RWPE1 (cell line): Measurements from ENCODE around the gene DENND1A.

ENCODE experiments used
- CTCF ChIA-PET: fragments of 350-600 bp; sonication (Branson Sonifier 250); formaldehyde crosslinking; extraction: SDS; loops from one replicate; lab custom pipeline; 2021; lab: Yijun Ruan, JAX
- POLR2A ChIA-PET: fragments of 400-600 bp; formaldehyde crosslinking; extraction: SDS; loops from one replicate; lab custom pipeline; 2020; ENCODE audit warnings: antibody characterized with exemption; ENCODE audit not compliant: low non-redundant PET; lab: Yijun Ruan, JAX
- DNase-seq: peaks from one replicate; pipeline ENCODE4 v3.0.0; 2012; ENCODE audit warnings: low spot score
- H3K27ac ChIP-seq: fragments of 450-650 bp; 2 replicates; pipeline ENCODE4 v1.5.1; 2017
- TF ChIP-seq, protein P1 (sequence below): fragments of 450-650 bp; conservative IDR thresholded peaks from 2 replicates; pipeline ENCODE4 v1.5.1; 2017; ENCODE audit warnings: low read depth, mild to moderate bottlenecking

Gene DENND1A

DNA sequence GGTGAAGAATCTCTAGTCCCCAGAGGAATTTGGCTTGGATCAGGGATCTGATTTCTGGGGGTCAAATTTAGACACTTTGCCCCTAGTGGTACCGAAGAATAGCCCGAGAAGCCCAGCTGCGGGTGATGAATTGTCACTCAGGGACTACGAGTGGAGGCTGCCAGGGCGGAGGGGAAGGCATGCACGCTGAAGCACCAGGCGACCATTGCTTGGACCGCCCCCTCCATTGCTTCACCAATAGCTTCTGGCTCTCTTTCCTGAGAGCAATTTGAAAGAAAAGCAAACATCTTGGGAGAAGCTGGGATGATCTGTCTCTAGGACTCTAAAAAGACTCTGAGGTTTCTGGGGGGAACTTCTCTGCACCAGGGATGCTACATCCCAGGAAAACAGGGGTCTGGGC, 436.3 kb downstream of the DENND1A start:
- CTCF ChIA-PET = interaction anchor here (0.6 kb wide), 1 partner anchor 1481 kb away, joined by 3 read pairs; no protein-coding TSS in a partner anchor
- POLR2A ChIA-PET = no interaction called here
- no peak for DNase-seq
- TF ChIP-seq, protein P1, sequence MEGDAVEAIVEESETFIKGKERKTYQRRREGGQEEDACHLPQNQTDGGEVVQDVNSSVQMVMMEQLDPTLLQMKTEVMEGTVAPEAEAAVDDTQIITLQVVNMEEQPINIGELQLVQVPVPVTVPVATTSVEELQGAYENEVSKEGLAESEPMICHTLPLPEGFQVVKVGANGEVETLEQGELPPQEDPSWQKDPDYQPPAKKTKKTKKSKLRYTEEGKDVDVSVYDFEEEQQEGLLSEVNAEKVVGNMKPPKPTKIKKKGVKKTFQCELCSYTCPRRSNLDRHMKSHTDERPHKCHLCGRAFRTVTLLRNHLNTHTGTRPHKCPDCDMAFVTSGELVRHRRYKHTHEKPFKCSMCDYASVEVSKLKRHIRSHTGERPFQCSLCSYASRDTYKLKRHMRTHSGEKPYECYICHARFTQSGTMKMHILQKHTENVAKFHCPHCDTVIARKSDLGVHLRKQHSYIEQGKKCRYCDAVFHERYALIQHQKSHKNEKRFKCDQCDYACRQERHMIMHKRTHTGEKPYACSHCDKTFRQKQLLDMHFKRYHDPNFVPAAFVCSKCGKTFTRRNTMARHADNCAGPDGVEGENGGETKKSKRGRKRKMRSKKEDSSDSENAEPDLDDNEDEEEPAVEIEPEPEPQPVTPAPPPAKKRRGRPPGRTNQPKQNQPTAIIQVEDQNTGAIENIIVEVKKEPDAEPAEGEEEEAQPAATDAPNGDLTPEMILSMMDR = no peak
- no peak overlapping the region for H3K27ac ChIP-seq

DNA sequence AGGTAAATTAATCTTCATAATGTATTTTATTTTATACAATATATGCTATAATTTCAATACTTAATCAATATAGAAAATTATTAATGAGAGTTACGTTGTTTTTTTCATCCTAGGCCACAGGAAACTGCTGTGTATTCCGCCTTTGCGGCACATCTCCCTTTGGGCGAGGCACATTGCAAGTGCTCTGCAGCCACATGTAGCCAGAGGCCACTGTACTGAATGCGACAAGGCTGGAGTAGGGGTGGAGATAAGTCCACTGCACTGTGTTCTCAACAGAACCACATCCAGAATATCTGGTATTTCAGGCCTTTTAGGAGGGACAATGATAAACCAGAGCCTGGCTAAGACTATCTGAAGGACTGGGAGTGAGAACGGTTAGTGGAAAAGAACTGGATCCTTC, 439.2 kb downstream of the DENND1A start:
- DNase-seq = no peak
- ChIA-PET POLR2A (no interaction called here), CTCF (no interaction called here)

DNA sequence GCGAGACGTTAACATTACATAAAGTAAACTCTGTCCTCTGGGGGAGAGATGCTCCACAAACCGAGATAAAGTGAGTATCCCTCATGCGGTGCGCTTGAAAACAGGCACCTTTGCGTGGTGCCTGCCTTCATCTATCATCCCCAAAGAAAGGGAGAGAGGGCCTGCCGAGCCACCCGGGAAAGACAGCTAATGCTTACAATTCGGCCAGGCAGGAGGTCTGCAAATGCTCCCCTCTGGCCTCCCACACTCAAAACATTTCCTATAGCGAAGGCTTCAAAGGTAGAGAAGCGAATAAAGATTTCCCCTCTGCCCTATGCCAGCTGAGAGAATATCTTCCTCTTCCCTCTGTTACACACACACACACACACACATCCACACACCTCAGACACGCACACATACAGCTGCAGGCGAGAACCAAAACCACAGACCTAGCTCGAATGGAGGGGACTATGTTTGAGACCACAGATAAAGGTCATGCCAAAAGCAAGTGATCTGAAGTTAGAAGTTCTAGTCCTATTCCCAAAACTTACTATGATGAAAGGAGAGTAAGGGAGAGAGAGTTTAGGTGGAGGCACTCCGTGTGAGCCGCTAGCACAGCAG, 441.1 kb downstream of the DENND1A start:
- TF ChIP-seq, protein P1 = no peak
- CTCF ChIA-PET = interaction anchor here (0.7 kb wide), 1 partner anchor 531 kb away, joined by 3 read pairs; no protein-coding TSS in a partner anchor
- POLR2A ChIA-PET = no interaction called here
- DNase-seq = no peak
- no peak overlapping the region for H3K27ac ChIP-seq

More for the DNA sequence above, 439.2 kb downstream of the DENND1A start:
- TF ChIP-seq, protein P1 = no peak
- no peak overlapping the region for H3K27ac ChIP-seq

DNA sequence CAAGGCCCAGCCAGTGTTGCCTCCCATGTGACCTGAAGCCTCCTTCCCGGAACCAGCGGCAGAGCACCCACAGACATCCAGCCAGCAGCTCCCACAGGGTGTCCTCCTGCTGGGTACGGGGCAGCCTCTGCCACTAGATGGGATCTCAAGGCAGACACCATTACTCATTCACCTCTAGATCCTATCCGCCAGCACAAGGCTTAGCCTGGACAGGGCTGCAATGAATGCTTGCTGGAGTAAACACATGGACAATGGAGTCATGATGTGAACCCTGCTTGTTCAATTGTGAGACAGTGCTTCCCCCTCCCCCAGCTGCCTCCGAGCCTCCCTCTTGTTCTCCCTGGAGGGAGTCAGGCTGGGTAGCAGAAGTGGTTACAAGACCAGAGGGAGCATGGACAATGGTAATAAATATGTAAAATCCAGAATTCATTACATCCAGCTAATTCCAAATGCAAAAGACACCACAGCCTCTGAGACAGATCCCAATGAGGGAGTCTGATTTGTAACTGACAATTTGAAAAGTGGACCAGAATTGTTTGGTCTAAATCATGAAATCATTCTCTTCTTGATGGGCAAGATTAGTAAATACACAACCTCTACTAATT, 441.9 kb downstream of the DENND1A start:
- no peak overlapping the region for H3K27ac ChIP-seq
- POLR2A ChIA-PET = no interaction called here

DNA sequence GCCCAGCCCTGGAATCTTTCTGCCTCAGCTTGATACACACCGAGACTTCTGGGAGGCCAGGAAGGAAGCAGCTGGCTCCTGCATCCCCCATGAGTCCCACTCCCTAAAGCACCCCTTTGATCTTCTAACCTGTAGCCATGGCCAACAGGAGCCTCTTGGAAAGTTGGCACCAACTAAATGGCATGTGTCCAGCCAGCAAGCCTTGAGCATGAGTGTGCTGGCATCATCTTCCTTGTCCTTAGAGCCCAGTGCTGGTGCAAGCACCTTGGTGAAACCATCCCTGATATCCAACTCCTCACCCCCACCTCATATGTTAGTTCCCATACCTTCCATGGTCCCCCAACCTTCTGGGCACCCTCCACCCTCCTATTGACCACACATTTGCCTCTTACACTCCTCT, 443.5 kb downstream of the DENND1A start:
- CTCF ChIA-PET = interaction anchor here (0.6 kb wide), 1 partner anchor 64 kb away, joined by 8 read pairs; no protein-coding TSS in a partner anchor
- no peak for DNase-seq
- TF ChIP-seq, protein P1 = no peak
- POLR2A ChIA-PET = no interaction called here
- H3K27ac ChIP-seq = no peak overlapping the region

More for the DNA sequence above, 441.9 kb downstream of the DENND1A start:
- no peak for DNase-seq
- TF ChIP-seq, protein P1 = no peak
- CTCF ChIA-PET = no interaction called here

DNA sequence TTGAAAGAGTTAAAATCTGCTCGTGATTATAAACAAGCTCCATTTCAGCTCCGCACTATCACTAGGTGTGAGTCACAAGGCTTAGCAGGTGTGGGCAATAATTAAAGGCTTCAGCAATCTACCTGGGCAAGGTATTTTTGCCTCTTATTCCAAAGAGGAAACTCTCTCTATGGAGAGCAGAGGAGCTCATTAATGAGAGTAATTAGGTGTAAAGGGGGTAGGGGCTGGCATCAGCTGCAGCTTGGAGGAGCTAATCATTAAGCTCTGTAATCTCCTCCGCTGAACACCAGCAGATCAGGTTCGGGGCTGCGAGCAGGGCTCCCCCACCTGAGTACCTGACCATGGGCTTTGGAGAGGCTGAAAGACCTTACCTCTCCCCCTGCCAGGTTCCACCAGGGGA, 444.7 kb downstream of the DENND1A start:
- ChIA-PET POLR2A (no interaction called here), CTCF (no interaction called here)
- peak; percentile 25 for DNase-seq
- no peak overlapping the region for H3K27ac ChIP-seq
- TF ChIP-seq, protein P1 = no peak
